AG08396 (cell line): ENCODE results near the gene TRAPPC10.

Source experiments
- DNase-seq: peaks from one replicate; pipeline ENCODE4 v3.0.0; 2012; ENCODE audit warnings: low spot score, mixed read lengths

The TRAPPC10 gene

GRCh38 chr21:44003307-44003966, 8.7 kb upstream of the TRAPPC10 start:
- DNase-seq, result no peak

DNA sequence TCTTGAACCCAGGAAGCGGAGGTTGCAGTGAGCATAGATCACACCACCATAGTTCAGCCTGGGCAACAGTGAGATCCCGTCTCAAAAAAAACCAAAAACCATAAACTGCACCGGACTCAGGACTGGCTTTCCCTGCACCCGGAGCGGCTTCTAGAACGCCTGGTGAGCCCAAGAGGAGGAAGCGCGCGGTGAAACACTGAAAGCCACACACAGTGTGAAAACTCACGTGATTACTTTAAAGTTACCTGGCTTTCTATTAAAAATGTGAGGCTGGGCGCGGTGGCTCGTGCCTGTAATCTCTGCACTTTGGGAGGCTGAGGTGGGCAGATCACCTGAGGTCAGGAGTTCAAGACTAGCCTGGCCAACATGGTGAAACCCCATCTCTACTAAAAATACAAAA, 7.0 kb upstream of the TRAPPC10 start:
- no peak for DNase-seq

GRCh38 chr21:44005593-44005992, 6.5 kb upstream of the TRAPPC10 start:
- no peak for DNase-seq

GRCh38 chr21:44006017-44006619, 6.0 kb upstream of the TRAPPC10 start:
- DNase-seq, result peak; percentile 90

- DNase-seq, result no peak
Observed at GRCh38 chr21:44006656-44007055, 5.5 kb upstream of the TRAPPC10 start.

- DNase-seq, result no peak
Observed at GRCh38 chr21:44010429-44010828, 1.7 kb upstream of the TRAPPC10 start.

DNA sequence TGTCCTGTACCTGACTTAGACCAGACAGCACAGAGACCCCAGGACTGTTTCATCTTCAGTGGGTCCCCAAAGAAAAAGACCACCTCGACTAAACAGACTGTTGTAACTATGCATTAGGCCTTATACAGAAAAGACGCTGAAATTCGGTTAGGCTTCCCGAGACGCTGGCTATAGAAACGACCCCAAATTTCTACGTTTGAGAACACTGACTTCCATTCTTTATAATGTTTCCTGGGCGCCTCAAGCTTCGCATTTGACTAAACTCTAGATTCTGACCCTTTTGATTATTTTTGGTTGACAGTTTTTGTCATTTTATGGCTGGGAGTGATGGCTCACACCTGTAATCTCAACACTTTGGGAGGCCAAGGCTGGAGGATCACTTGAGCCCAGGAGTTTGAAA, 986 bp upstream of the TRAPPC10 start:
- no peak for DNase-seq

DNA sequence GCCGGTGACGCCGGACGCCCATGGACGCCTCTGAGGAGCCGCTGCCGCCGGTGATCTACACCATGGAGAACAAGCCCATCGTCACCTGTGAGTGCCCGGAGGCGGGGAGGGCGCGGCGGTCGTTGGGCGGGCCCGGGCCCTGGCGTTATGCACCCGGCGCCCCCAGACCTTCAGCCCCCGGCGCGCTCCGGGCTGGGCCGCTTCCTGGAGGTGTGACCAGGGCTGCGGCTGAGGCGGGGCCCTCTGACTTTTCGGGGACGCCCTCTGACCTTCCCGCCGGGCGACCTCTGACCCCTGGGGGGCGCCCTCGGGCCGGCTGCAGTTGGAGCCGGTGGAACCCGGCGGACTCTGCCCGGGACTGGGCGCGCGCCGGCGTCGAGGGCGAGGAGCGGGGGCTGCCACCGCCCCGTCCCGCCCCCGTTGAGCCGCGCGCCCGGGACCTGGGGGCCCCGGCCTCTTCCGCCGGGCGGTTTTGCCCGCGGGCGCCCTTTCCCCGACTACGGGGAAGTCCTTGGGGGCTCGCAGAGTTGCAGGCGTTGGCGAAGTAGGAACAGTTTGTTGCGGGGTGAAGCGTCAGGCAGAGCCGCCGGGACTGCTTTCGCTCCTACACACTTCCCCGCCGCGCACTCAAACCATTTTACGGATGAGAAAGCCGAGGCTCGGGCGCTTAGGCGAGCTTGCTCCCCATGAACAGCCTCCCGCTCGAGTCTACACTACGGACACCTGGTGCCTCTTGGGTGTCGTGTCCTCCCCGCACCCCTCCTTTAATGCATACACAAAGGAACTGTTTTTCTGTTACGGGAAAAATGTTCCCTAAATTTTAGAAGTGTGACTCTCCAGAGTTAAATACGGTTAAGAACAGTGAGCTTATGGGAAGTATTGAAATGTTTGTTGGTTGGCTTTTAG, 618 bp downstream of the TRAPPC10 start:
- DNase-seq, result peak; percentile 63

GRCh38 chr21:44013380-44014088, 1.4 kb downstream of the TRAPPC10 start:
- no peak for DNase-seq

DNA sequence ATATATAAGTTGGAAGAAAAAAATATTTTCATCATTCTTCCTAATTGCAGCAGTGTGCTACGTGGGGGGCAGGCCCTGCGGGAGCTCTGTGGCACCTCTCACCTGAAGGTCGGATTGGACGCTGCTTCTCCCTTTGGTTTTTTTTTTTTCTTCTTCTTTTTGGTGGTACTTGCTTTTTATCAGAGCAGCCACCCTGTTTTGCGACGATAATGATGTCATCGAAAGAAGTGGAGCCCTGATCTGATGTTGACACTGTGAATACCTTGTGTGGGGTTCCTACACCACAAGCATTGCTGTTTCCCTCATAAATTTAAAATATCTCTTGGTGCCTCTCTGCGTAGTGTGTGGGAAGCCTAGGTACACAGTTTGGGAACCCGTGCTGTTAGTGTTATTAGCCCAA, 5.5 kb downstream of the TRAPPC10 start:
- DNase-seq, result no peak

- no peak for DNase-seq
Observed at GRCh38 chr21:44018127-44018526, 6.0 kb downstream of the TRAPPC10 start.

GRCh38 chr21:44018813-44019567, 6.9 kb downstream of the TRAPPC10 start:
- DNase-seq, result no peak

DNA sequence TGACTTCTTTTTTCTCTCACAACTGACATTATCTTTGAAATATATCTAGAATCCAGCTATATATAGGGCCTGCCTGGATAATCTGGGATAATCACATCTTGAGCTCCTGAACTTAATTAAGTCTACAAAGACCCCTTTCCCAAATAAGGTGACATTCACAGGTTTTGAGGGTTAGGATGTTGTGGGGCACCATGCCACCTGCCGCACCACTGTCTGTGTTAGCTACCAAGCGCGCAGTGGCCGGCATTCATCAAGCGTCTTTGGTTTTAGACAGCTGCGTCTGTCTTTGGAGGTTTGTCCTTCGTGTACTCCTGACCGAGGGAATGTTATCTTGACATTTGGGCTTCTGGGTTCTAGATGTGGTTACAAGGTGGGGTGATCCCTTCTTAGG, 7.5 kb downstream of the TRAPPC10 start:
- DNase-seq, result no peak

DNA sequence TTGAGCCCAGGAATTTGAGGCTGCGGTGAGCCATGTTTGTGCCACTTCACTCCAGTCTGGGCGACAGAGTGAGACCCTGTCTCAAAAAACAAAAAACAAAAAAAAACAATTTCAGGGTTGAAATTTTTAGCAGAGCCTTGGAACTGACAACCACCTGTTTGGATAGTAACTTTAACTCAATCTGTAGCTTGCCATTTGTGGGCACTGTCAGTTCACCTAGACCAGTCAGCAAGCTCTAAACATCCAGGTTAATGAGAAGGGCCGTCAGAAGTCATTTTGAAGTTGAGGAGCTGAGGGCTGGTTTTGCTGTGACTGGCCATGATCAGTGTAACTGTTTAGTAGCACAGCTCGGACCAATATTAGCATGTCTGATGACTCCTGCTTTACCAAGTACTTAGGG, 8.4 kb downstream of the TRAPPC10 start:
- DNase-seq, result no peak

DNA sequence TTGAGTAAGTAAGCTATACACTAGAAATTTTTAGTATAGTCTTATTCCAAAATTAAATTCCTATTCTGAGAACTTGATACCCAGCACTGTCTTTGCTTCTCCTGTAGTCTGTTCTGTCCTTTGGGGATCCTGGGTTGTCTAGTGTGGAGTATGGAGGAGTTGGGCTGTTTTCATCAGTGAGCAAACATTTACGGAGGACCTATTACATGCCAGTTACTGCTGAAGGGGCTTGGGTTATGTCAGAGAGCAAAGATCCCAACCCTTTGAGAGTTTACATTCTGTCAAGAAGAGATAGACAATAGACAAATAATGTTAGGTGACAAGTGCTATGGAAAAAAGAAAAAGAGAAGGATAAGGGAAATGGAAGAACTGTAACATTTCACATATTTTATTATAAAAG, 9.0 kb downstream of the TRAPPC10 start:
- DNase-seq, result no peak

GRCh38 chr21:44024257-44024656, 12.1 kb downstream of the TRAPPC10 start:
- DNase-seq, result no peak

DNA sequence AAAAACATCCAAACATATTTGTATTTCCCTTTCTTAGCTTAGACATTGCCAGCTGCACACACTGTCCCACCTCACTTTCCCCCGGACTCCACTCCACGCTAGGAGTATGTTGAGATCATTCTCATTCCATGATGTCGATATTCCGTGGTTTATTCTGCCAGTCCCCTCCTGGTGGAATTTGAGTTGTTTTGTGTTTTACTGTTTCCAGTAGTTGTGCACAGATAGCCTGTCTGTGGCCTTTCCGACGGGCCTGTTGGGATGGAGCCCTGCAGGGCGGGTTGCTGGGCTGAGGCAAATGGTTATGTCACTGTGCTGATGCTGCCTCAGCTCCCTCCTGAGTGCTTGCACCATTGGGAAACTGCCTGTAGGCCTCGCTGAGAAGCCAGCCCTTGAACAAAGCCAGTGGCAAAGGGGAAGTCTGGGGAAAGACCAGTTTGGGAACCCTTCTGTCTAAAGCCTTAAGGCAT, 12.8 kb downstream of the TRAPPC10 start:
- DNase-seq, result peak; percentile 80

DNA sequence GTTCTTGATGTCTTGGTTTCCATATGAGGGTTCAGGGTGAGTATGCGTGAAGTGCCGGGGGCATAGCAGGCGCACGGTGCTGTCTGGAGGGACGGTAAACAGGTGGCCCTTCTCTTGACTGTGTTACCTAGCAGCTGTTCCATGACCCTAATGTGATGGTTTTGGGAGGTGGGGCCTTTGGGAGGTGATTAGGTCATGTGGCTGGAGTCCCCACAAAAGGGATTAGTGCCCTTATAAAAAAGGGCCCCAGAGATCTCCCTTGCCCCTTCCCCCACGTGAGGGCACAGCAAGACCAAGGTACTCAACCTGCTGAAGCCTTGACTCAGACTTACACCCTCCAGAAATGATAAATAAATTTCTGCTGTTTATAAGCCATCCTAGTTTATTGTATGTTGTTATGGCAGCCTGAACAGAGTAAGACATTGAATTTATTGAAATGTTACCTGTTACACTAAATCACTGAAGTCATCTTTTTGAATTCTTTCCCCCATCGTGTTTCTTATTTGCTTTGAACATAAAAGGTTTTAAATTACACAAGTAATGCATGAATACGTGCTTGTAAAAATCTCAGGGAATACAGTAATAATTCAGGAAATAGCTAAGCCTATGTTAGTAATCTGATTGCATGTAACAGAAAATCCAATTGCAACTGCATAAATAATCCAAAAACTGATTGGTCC, 15.6 kb downstream of the TRAPPC10 start:
- no peak for DNase-seq

GRCh38 chr21:44028287-44028659, 16.2 kb downstream of the TRAPPC10 start:
- no peak for DNase-seq

DNA sequence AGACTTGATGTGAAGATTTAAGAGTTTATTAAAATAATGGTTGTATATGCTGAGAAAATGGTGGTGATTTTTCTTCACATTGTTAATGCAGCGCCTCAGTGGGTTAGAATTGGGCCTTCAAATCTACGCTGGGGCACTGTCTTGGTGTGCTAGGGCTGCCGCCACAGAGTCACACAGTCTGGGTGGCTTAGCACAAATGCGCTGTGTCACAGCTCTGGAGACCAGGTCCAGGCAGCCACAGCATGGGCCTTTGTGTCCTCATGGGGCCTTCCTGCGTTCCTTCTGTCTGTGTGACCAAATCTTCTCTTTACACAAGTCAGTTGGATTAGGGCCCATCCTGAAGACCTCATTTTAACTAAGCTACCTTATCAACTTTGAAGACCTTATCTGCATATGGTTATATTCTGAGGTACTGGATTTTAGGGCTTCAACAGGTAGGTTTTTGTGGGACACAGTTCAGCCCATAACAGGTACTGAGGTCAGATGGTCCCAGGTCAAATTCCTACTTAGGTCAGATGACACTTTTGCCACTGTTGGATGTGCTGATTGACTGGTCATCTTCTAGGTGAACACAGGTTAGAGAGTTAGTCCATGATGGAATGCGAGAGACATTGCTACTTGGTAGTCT, 17.5 kb downstream of the TRAPPC10 start:
- no peak for DNase-seq

- DNase-seq, result no peak
Observed at GRCh38 chr21:44035244-44035643, 23.1 kb downstream of the TRAPPC10 start.
